ENCODE results near the gene CHMP1A. TPM values are rescaled to one million over a fixed set of nuclear protein-coding genes. Genes with fewer than 3 reads are reported as not detected.

Gene CHMP1A
- total RNA-seq: 106 to 109 TPM (median 109 TPM) in 3 replicates

DNA sequence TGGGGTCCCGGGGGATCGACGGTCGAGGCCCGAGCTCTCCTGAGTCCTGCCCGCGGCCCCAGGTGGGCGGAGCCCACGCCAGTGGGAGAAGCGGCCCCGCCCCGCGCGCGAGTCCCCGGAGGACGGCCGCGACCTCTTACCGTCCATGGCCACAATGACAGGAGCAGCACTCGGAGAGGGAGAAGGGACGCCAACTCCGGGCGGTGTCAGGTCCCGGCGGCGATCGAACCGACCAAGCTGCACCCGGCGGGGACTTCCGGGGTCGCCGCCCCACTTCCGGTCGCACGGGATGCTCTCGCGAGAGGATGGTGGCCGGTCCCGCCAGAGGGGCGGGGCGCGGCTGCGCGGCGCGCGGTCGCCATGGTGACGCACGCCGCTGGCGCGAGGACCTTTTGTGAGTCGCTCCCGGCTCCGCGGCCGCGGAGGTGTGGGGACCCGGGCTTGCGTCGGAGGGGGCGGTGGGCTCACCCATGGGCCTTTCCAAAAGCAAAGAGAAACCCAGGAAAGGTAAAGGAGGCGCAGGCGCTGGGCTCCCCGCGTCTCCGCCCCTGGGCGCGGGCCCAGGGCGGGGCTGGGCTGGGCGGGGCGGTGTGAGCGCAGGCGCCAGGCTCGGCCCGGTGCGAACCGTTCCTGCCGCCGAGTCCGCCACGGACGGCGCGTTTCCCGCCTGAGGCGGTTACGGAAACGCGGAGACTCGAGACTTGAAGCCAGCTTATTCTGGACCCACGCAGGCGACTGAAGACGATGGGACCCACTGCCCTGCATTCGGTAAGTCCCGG, at the start of gene CHMP1A, which contains the start of gene SPATA33:
Gene CHMP1A (minus strand): TSS at position 267 of the 779 bp plus-strand sequence. CDS start 120 bp downstream, at position 147.
Gene SPATA33 (plus strand): TSS at position 395 of the 779 bp plus-strand sequence. CDS start 76 bp downstream, at position 471.
- Mint-ChIP-seq H3K4me3 (peak within 1 kb of the TSS; percentile 84), H3K27ac (peak within 1 kb of the TSS; percentile 92)

DNA sequence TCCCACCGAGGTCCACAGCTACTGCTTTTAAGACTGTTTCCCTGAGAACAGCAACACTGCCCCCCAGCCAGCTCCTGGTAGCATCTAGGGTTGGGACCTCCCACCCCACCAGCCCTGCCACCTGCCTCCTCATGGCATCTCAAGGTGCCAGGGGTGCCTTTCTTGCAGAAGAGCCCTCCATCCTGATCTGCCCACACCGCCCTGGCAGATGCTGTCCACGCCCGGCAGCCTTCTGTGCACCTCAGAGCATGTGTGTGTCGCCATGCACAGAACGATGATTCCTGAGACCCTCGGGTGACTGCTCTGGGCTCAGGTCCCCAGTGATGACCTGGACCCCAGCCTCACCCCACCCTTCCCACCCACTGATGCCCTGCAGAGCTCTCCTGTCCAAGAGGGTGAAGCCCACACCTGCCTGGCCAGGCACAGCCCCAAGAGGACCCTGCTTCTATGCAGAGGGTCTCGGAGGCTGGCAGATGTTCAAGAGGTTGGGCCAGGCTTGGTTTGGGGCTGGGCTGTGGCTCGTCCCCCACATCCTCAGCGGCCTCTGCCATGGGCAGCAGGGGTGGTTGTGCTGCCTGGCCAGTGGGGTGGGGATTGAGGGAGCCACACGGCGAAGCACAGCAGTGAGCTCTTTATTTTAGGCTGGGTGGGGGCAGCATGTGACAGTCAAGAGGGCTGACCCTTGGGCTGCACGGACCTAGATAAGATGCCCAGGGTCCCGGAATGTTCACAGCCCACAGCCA, 49.2 kb upstream of the CHMP1A start:
- H3K27ac Mint-ChIP-seq: no peak overlapping the region
- H3K27me3 Mint-ChIP-seq (ENCODE audit: low read depth): peaks cover 16% of the 10 kb centered on the region
- H3K9me3 Mint-ChIP-seq: no peaks in the 10 kb centered on the region
- H3K4me3 Mint-ChIP-seq: no peak overlapping the region
- no peak for TF ChIP-seq CTCF (IDR thresholded peaks at IDR 0.05; ENCODE audit: unreplicated experiment)
- no peaks in the 10 kb centered on the region for H3K36me3 Mint-ChIP-seq
- no peak for DNase-seq (ENCODE audit: low spot score in 2 of 2, unreplicated experiment in 2 of 2)
- H3K4me1 Mint-ChIP-seq: no peaks in the 10 kb centered on the region

More for the DNA sequence above, at the start of gene CHMP1A, which contains the start of gene SPATA33:
- TF ChIP-seq CTCF (IDR thresholded peaks at IDR 0.05; ENCODE audit: unreplicated experiment): no peak
- peak; percentile 93 to 96 for DNase-seq (ENCODE audit: low spot score in 2 of 2, unreplicated experiment in 2 of 2)
- Mint-ChIP-seq H3K27me3 (ENCODE audit: low read depth) (no peaks in the 10 kb centered on the region), H3K4me1 (peaks cover 15% of the 10 kb centered on the region), H3K9me3 (no peaks in the 10 kb centered on the region), H3K36me3 (peaks cover 27% of the 10 kb centered on the region)

DNA sequence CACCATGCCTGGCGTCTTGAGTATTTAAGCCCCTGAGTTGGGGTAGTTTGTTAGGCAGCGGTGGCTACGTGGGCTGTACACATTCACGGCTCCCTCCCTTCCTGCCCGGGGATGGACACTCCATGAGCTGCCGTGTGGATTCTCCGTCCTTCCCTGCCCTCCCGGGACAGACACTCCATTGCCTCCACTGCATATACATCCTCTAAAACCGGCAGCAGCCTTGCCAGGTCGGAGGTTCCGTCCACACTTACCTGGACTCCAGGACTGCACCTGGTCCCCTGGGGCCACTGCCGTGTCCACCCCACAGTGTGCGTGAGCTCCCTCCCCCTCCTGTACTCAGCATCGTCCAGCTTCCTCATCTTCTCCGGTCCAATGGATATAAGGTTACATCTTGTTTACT, 47.5 kb upstream of the CHMP1A start:
- Mint-ChIP-seq H3K9me3 (no peaks in the 10 kb centered on the region), H3K4me3 (no peak overlapping the region), H3K27ac (no peak overlapping the region), H3K4me1 (peaks cover under 1% of the 10 kb centered on the region), H3K27me3 (ENCODE audit: low read depth) (peaks cover 16% of the 10 kb centered on the region), H3K36me3 (no peaks in the 10 kb centered on the region)
- TF ChIP-seq CTCF (IDR thresholded peaks at IDR 0.05; ENCODE audit: unreplicated experiment): no peak
- DNase-seq (ENCODE audit: low spot score in 2 of 2, unreplicated experiment in 2 of 2): no peak

DNA sequence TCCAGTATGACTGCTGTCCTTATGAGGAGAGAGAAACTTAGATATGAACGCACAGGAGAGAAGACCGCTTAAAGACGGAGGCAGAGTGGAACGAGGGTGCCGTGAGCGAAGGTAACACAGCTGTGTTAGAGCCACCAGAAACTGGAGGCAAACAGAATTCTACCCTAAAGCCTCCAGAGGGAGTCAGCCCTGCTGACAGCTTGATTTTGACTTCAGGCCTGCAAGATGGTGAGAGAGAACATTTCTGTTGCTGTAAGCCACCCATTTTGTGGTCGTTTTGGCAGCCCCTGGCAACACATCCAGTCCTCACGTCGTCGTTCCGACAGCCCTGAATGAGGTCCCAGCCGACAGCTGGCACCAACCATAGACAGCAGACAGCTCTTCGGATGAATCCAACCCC, 46.8 kb upstream of the CHMP1A start:
- Mint-ChIP-seq H3K9me3 (no peaks in the 10 kb centered on the region), H3K27ac (no peak overlapping the region), H3K4me3 (no peak overlapping the region), H3K36me3 (no peaks in the 10 kb centered on the region), H3K4me1 (peaks cover 2% of the 10 kb centered on the region), H3K27me3 (ENCODE audit: low read depth) (peaks cover 16% of the 10 kb centered on the region)
- DNase-seq (ENCODE audit: low spot score in 2 of 2, unreplicated experiment in 2 of 2): no peak
- TF ChIP-seq CTCF (IDR thresholded peaks at IDR 0.05; ENCODE audit: unreplicated experiment): no peak

GRCh38 chr16:89701425-89702406, 44.2 kb upstream of the CHMP1A start, which contains the start of gene SPATA2L:
Gene SPATA2L, minus strand, starts transcription at chr16:89701705. Its CDS starts 473 bp downstream, at chr16:89701232.
- Mint-ChIP-seq H3K36me3 (no peaks in the 10 kb centered on the region), H3K4me3 (peak within 1 kb of the TSS; percentile 70), H3K9me3 (no peaks in the 10 kb centered on the region), H3K27ac (peak within 1 kb of the TSS; percentile 88), H3K4me1 (peaks cover 2% of the 10 kb centered on the region), H3K27me3 (ENCODE audit: low read depth) (peaks cover 16% of the 10 kb centered on the region)
- TF ChIP-seq CTCF (IDR thresholded peaks at IDR 0.05; ENCODE audit: unreplicated experiment): no peak
- peak; percentile 94 to 95 for DNase-seq (ENCODE audit: low spot score in 2 of 2, unreplicated experiment in 2 of 2)

Data from mesothelial cell of epicardium (in vitro differentiated cells).